OCI-LY7 (cell line): ENCODE data around the gene SPTSSA. TPM values are rescaled to one million over a fixed set of nuclear protein-coding genes. Genes with fewer than 3 reads are reported as not detected.
"Not testable (repeated sequence)": the region's sequence is repeated elsewhere in the genome, so short reads cannot be mapped to it uniquely, and the experiment has no call there.

Experiments used
- BruUV-seq: library from RNA; stranded (reverse); fragments of 400-500 nt; replicated peaks from 2 replicates; lab custom pipeline; 2021; lab: Mats Ljungman, UMichigan
- CTCF ChIA-PET: fragments of 300-600 bp; sonication (Branson Sonifier 250); formaldehyde crosslinking; loops from one replicate; lab custom pipeline; 2022; ENCODE audit warnings: antibody characterized with exemption; ENCODE audit not compliant: unreplicated experiment; lab: Charles Lee
- POLR2A ChIA-PET: fragments of 300-600 bp; sonication (Branson Sonifier 250); formaldehyde crosslinking; loops from one replicate; lab custom pipeline; 2022; ENCODE audit warnings: antibody characterized with exemption; lab: Charles Lee
- DNase-seq: peaks from one replicate; pipeline ENCODE4 v3.0.0-alpha.2; 2015; ENCODE audit warnings: low spot score
- H2AFZ ChIP-seq: fragments of 200-600 bp; sonication (generic), shearing (Covaris generic); 2 replicates; pipeline ENCODE4 v1.6.1; 2014; ENCODE audit warnings: mild to moderate bottlenecking, antibody characterized with exemption, low read length, moderate library complexity
- H3K27ac ChIP-seq: fragments of 200-600 bp; sonication (generic); 2 replicates; pipeline ENCODE4 v1.5.1; 2014; ENCODE audit warnings: mixed run types, low read depth, mild to moderate bottlenecking, moderate library complexity, low read length, inconsistent platforms; ENCODE audit not compliant: poor library complexity, severe bottlenecking
- H3K36me3 ChIP-seq: fragments of 200-600 bp; sonication (generic); 2 replicates; pipeline ENCODE4 v1.6.1; 2014; ENCODE audit warnings: mild to moderate bottlenecking, antibody characterized with exemption, low read length, moderate library complexity, mixed read lengths; ENCODE audit not compliant: insufficient read depth
- H3K4me1 ChIP-seq: fragments of 200-600 bp; sonication (generic); 2 replicates; pipeline ENCODE4 v1.5.1; 2014; ENCODE audit warnings: mild to moderate bottlenecking, low read length; ENCODE audit not compliant: insufficient read depth, poor library complexity, severe bottlenecking
- H3K4me2 ChIP-seq: fragments of 200-600 bp; sonication (generic); 2 replicates; pipeline ENCODE4 v1.6.1; 2014; ENCODE audit warnings: mild to moderate bottlenecking, low read length
- H3K4me3 ChIP-seq: fragments of 200-600 bp; sonication (generic); 2 replicates; pipeline ENCODE4 v1.5.1; 2014; ENCODE audit warnings: mild to moderate bottlenecking, low read depth, low read length; ENCODE audit not compliant: poor library complexity, severe bottlenecking
- H3K79me2 ChIP-seq: fragments of 200-600 bp; sonication (generic); 2 replicates; pipeline ENCODE4 v1.6.1; 2016; ENCODE audit warnings: low read depth, mild to moderate bottlenecking, low read length, moderate library complexity, mixed read lengths; ENCODE audit not compliant: insufficient read depth
- H3K9me2 ChIP-seq: fragments of 200-600 bp; sonication (generic); 2 replicates; pipeline ENCODE4 v1.6.1; 2016; ENCODE audit warnings: mild to moderate bottlenecking, low read length, mixed read lengths; ENCODE audit not compliant: insufficient read depth
- H3K9me3 ChIP-seq: fragments of 200-600 bp; sonication (generic); 2 replicates; pipeline ENCODE4 v1.6.1; 2014; ENCODE audit warnings: mild to moderate bottlenecking, mixed run types, low read length, mixed read lengths
- H4K20me1 ChIP-seq: fragments of 200-600 bp; sonication (generic); 2 replicates; pipeline ENCODE4 v1.6.1; 2014; ENCODE audit warnings: mild to moderate bottlenecking, antibody characterized with exemption, low read length, moderate library complexity, mixed read lengths; ENCODE audit not compliant: insufficient read depth
- CTCF ChIP-seq: fragments of 200-600 bp; sonication (generic); conservative IDR thresholded peaks from 2 replicates; pipeline ENCODE4 v1.5.1; 2014; ENCODE audit warnings: mild to moderate bottlenecking, antibody characterized with exemption, low read length, moderate library complexity, mixed read lengths
- EZH2phosphoT487 ChIP-seq: fragments of 200-600 bp; sonication (generic); IDR thresholded peaks from 2 replicates; pipeline ENCODE4 v1.6.1; 2018; ENCODE audit warnings: low read depth, borderline replicate concordance, mild to moderate bottlenecking, mixed run types, antibody characterized with exemption, low read length, moderate library complexity, mixed read lengths
- intact Hi-C: fragments of 100-400 bp; cut with micrococcal nuclease; formaldehyde crosslinking; loops from one replicate; pipeline ENCODE4 v1.10.0; 2022; ENCODE audit not compliant: unreplicated experiment
- total RNA-seq, 2 experiments: library from RNA; depleted of rRNA in 1 of 2; stranded (reverse); fragments of >200 nt in 1 of 2; shearing (Covaris generic) in 1 of 2; gene quantifications; 2 replicates each; pipeline ENCODE4 v1.2.3, GENCODE V29; 2014 to 2022

Gene SPTSSA
- total RNA-seq, 2 experiments from 2014 or later: 8.7 to 19.0 TPM

- H3K9me3 ChIP-seq: no peaks in the 10 kb centered on the region
- CTCF ChIA-PET: no interaction called here
- no TSS peak for BruUV-seq
Measured at GRCh38 chr14:34478261-34478660, 16.2 kb upstream of the SPTSSA start.

DNA sequence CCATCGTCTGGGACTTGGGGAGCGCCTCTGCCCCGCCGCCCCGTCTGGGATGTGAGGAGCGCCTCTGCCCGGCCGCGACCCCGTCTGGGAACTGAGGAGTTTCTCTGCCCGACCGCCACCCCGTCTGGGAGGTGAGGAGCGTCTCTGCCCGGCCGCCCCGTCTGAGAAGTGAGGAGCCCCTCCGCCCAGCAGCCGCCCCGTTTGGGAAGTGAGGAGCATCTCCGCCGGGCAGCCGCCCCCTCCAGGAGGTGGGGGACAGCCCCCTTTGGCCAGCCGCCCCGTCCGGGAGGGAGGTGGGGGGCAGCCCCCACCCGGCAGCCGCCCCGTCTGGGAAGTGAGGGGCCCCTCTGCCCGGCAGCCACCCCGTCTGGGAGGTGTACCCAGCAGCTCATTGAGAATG, 14.0 kb upstream of the SPTSSA start:
- H3K79me2 ChIP-seq, DNase-seq, POLR2A ChIA-PET, H2AFZ ChIP-seq, H4K20me1 ChIP-seq, H3K4me1 ChIP-seq, H3K4me3 ChIP-seq, intact Hi-C loops, CTCF ChIA-PET, H3K4me2 ChIP-seq, H3K27ac ChIP-seq, H3K36me3 ChIP-seq, H3K9me2 ChIP-seq, H3K9me3 ChIP-seq, BruUV-seq: not testable (repeated sequence)

More at GRCh38 chr14:34478261-34478660, 16.2 kb upstream of the SPTSSA start:
- intact Hi-C loops: no loop called here
- POLR2A ChIA-PET: interaction anchor here (0.5 kb wide), 1 partner anchor 156 kb away, joined by 3 read pairs; no protein-coding TSS in a partner anchor
- H3K27ac ChIP-seq: no peak overlapping the region
- no peak overlapping the region for H3K4me2 ChIP-seq
- no peaks in the 10 kb centered on the region for H3K79me2 ChIP-seq
- H3K4me3 ChIP-seq: no peak overlapping the region
- no peaks in the 10 kb centered on the region for H3K36me3 ChIP-seq
- no peak for DNase-seq
- TF ChIP-seq CTCF (no peak), EZH2phosphoT487 (no peak)
- H4K20me1 ChIP-seq: no peaks in the 10 kb centered on the region
- no peaks in the 10 kb centered on the region for H3K9me2 ChIP-seq
- no peak overlapping the region for H2AFZ ChIP-seq
- no peaks in the 10 kb centered on the region for H3K4me1 ChIP-seq

DNA sequence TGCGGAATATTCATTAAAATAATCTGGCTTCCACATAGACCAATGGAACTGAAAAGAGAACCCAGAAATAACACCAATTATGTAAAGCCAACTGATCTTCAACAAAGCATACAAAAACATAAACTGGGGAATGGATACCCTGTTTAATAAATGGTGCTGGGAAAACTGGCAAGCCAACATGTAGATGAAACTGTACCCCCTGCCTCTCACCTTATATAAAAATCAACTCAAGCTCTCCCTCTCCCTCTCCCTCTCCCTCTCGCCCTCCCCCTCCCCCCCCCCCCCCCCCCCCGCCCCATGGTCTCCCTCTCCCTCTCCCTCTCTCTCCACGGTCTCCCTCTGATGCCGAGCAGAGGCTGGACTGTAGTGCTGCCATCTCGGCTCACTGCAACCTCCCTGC, 13.1 kb upstream of the SPTSSA start:
- Histone ChIP-seq H3K79me2 (no peaks in the 10 kb centered on the region), H3K9me2 (no peaks in the 10 kb centered on the region), H2AFZ (no peak overlapping the region), H3K36me3 (no peaks in the 10 kb centered on the region), H3K4me1 (no peaks in the 10 kb centered on the region), H3K4me2 (no peak overlapping the region), H4K20me1 (no peaks in the 10 kb centered on the region), H3K4me3 (no peak overlapping the region), H3K27ac (no peak overlapping the region), H3K9me3 (no peaks in the 10 kb centered on the region)
- TF ChIP-seq CTCF (no peak), EZH2phosphoT487 (no peak)
- CTCF ChIA-PET: no interaction called here
- no TSS peak for BruUV-seq
- no peak for DNase-seq
- intact Hi-C loops: no loop called here
- POLR2A ChIA-PET: interaction anchor here (0.5 to 1.0 kb wide), 2 partner anchors 11 to 356 kb away, joined by 4 to 6 read pairs; no protein-coding TSS in a partner anchor
